Loucy (cell line): ENCODE measurements around the gene VCAN.

Source experiments
- CTCF ChIP-seq: fragments of 200-600 bp; sonication (generic); conservative IDR thresholded peaks from 2 replicates; pipeline ENCODE4 v1.5.1; 2014; ENCODE audit warnings: mild to moderate bottlenecking, antibody characterized with exemption, low read length
- EZH2phosphoT487 ChIP-seq: fragments of 200-600 bp; IDR thresholded peaks from 2 replicates; pipeline ENCODE4 v1.6.1; 2018; ENCODE audit warnings: antibody characterized with exemption, mild to moderate bottlenecking, moderate library complexity, borderline replicate concordance

GRCh38 chr5:83446253-83446947 lies 25.1 kb upstream of the VCAN start:
- TF ChIP-seq CTCF (no peak), EZH2phosphoT487 (no peak)
